DMS153 treated with DMSO at 0.1 percent for 48 hours (cell line): Measurements from ENCODE around the gene TNFRSF18.

Source experiments
- DNase-seq: peaks from one replicate; lab custom pipeline; 2025; ENCODE audit not compliant: unreplicated experiment; lab: John Stamatoyannopoulos, UW

Gene TNFRSF18

DNA sequence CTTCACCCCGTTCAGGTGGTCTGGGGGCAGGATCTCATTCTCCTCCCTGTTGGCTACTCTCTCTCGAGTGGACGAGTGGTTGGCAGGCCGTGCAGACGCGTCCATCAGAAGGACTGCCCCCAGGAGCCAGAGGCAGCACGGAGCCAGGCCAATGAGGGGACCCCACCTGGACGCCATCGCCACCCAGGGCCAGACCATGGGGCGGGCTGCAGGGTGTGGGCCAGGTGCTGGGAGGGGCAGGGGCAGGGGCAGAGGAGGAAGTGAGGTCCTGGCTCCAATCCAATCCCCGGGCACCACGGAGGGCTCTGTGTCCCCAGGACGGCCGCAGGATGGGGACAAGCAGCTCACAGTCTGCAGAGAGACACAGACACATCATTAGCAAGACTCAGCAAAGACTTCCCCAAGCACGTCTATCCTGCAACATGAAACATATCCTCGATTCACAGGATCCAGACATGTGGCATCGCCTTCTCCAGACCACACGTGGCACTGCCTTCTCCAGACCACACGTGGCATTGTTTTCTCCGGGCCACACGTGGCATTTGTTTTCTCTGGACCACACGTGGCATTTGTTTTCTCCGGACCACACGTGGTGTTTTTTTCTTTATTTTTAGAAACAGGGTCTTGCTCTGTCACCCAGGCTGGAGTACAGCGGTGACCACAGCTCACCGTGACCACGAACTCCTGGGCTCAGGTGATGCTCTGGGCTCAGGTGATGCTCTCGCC, 22.4 kb upstream of the TNFRSF18 start:
- no peak for DNase-seq

DNA sequence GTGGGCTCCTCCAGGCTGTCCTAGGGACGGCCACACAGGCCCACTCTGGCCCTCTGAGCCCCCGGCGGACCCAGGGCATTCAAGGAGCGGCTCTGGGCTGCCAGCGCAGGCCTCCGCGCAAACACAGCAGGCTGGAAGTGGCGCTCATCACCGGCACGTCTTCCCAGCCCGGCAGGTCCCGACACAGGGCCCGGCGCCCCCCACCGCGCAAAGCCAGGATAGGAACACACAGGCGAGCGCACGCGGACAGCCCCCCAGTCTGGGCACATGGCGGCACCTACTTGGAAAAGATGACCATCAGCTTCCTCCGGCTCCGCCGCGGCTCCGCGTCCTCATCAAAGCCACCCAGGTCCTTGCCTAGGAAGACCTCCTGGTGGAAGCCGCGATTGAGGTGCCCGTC, 21.8 kb upstream of the TNFRSF18 start:
- no peak for DNase-seq

DNA sequence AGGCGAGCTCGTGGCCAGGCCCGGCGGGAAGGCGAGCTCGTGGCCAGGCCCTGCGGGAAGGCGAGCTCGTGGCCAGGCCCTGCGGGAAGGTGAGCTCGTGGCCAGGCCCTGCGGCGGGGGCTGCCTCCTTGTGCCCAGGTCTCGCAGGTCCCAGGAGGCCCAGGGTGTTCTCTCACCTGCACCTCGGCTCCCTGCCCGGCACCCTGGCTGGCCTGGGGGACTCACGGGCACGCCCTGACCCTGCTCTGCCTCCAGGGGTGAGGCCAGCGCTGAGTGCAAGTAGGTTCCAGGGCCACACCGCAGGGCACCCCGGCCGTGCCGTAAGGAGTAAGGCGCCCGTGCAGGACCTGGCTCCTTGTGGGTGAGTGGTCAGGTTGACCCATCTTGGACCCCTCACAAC, 21.0 kb upstream of the TNFRSF18 start:
- no peak for DNase-seq

DNA sequence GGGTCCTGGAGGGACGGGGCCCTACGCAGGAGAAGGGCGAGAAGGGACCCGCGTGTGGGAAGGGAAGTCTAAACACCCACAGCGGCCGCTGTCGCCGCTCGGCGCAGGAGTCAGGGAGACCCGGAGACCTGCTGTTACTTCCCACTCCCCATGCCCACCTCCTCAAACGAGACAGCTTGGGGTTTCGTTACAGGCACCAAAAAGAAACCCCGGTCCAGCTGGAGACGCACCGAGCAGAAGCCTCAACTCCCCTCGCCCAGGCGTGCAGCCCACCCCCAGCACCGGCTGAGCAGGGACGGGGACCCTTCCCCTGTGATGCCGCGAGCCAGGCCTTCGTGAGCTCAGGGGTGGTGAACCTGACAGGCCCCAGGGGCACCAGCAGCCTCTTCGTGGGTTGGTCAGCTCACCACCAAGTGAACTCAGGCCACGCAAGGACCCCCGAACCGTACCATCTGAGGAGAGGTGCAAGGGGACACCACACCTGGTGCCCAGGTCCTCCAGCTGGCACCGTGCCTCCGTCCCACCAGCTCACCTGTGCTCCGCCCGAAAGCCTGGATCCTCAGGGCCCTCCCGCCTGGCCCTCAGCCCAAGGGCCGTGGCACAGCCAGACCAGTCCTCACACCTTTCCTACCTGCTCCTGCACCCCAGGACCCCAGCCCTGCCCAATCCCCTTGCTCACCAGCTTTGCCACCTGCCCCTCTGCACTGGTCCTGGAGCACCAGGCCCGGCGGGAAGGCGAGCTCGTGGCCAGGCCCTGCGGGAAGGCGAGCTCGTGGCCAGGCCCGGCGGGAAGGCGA, 20.4 kb upstream of the TNFRSF18 start:
- DNase-seq, result no peak

DNA sequence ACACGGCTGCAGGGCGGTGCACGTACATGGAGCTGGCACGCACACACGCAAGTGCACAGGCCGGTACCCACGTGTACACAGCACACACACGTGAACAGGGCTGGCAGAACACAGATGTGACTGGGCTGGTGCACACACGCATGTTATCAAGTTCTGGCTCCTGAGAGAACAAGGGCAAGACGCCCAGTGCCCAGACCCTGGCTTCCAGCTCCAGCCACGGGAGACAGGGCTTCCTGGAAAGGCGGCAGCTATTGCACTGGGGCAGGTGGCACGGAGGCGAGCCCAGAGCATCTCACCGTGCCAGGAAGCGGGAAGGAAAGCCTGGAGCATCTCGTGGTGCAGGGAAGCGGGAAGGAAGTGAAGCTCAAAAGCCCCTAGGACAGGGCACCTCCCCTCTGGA, 19.5 kb upstream of the TNFRSF18 start:
- DNase-seq, result no peak

DNA sequence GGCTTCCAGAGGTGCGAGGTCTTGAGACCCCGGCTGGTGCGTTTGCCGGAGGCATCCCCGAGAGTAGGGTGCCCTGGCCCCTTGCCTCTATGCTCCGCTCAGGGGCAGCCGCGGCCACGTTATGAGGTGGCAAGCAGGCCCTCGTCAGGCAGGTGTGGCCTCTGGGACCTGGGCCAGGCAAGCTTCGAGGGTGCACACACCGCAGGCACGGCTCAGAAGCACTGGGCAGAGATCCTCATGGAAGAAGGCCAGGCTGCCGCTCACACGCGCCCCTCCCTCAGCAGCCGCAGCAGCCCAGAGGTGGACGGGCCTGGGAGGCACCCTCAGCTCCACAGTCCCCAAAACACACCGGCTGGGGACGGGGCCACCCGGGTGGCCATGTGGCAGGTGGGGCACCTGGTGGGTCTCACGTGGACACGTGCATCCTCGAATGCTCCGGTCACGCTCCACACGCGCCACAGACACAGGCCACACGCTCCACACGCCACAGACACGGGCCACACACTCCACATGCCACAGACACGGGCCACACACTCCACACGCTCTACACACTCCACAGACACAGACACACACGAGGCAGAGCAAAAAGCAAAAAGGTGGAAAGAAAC, 18.9 kb upstream of the TNFRSF18 start:
- no peak for DNase-seq

DNA sequence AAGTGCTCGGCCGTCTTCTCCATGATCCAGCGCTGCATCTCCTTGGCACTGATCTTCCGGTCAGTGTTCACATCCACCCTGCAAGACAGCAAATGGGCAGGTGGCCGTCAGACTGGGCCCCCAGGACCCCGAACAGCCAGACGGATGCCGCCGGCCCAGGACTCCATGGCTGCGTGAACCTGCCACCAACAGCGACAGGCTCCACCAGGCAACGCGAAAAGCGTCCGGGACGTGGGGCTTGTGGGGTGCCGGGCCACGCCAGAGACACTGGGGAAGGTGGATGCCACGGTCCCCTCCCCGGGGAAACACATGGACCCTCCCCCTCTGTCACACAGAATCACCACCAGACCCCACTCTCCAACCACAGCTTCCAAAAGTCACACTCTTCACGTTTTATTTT, 17.5 kb upstream of the TNFRSF18 start:
- no peak for DNase-seq

DNA sequence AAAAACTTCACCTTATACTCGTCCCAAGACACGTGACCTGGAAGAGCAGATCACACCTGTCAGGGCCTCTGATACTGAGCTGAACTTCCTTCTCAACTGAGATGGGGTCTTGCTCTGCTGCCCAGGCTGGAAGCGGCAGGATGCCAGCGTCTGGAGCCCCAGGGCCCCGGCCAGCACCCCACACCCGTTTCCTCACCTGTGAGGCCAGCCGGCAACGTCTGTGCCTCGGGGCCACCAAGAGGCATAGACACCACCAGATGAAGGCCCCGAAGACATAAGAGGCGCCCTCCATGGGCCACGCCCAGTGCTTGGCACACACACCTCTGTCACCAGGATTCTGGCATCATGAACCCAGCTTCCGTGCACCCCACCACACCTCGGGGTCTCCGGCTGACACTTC, 16.9 kb upstream of the TNFRSF18 start:
- DNase-seq, result no peak

DNA sequence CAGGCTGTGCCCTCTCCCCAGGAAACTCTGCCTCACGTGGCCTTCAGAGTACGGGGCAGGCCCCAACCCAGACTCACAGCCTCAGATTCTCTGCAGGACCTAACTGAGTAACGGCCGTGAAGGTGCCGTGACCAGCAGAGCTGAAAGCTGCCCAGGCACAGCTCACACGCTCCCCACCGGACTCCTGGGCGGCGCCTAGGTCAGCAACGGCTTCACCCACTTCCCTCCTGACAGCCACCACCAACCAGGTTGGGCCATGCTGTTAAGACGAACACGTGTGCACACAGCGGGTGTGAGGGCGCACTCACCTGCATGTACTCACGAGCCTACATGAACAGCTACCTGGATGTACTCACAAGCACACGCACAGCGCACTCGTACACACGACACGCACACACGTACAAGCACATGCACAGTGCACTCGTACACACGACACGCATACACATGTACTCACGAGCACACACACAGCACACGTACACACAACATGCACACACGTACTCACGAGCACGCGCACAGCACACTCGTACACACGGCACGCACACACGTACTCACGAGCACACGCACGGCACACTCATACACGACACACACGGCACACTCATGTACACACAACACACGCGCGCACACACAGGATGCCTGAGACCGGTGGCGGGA, 16.3 kb upstream of the TNFRSF18 start:
- no peak for DNase-seq

DNA sequence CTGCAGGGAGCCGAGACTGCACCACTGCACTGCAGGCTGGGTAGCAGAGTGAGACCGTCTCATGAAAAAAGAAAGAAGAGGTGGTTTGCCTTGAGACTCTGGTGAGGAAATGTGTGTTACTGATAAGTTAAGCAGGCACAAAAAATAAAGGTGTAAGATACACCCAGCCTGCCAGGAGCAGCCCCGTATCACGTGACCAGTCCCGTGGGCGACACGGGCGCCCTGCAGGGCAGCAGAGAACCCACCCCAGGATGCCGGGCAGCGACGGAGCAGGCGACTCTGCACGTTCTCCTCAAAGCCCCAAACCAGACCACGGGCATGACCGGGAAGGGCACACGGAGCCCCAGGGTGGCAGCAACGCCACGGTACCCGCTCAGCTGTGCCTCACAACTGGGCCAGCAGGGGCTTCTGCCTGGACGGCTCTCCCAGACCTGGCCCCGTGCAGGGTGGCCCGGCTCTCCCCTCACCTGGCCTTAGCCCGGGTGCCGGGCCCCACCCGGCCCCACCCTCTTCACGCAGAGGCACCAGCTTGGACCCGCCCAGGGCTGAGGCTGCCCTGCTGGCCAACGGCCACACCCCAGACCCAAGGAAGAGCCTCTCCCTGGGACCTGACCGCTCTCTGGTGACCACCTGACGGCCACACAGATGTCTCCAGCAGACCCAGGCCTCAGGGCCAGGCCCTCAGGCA, 15.6 kb upstream of the TNFRSF18 start:
- DNase-seq, result no peak

DNA sequence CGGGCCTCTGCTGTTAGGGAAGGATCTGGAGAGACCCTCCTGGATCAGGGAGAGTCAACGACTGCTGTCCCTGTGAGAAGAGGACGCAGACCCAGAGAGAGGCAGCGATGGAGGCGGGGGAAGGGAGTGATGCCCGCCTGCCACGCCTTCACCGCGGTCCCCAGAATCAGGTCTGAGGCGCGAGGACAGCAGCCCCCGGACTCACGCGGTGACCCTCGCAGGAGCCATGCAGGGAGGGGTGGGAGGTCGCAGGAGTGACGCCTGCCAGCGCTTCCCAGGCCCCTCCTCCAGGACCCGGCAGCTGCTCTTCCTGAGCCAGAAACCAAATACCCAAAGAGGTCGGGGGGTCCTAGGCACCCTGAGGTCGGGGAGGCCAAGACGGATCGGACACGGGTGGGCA, 13.8 kb upstream of the TNFRSF18 start:
- DNase-seq, result no peak

DNA sequence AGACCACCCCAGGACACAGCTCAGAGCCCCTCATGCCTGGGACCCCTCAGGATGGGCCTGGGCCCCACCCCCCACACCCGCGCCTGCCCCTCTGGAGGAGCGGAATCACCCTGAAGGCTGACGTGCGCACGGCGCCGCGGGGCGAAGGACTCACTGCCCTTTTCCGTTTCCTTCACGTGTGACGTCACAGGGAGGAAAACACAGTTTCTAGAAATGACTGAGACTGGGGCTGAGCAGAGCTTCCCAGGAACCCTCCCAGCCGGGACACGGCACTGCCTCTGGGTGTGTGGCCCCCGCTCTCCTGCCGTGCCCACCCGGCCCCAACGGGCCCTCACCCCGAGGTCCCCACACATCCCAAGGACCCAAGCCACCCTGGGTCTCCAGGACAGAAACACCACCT, 12.9 kb upstream of the TNFRSF18 start:
- DNase-seq, result no peak

DNA sequence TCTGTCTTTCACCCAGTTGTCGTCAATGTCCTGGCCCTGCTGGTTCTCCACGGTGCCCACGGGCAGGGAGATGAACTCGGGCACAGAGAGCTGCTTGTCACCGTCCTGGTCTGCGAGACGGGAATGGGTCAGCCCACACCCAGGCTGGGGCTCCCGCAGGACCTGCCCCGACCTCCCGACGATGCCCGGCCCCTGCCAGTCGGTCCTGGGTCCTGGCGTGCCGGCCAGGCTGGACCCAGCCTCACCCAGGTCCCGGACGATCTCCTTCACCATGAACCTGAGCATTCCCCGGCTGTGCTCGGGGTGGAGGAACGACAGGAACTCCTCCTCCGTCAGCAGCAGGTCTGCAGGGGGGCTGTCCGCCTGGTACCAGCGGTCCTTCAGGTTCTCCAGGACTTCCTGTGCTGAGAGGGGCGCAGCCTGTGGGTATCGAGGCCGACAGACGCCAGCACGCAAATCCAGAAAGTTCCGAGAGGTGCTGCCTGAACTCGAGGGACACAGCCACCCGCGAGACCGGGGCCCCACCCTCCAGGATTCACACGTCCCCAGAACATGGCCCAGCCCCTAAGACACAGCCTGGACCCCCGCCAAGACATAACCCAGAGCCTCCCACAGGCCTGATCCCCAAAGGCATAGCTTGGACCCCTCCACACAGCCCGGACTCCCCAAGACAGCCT, 12.3 kb upstream of the TNFRSF18 start:
- no peak for DNase-seq

DNA sequence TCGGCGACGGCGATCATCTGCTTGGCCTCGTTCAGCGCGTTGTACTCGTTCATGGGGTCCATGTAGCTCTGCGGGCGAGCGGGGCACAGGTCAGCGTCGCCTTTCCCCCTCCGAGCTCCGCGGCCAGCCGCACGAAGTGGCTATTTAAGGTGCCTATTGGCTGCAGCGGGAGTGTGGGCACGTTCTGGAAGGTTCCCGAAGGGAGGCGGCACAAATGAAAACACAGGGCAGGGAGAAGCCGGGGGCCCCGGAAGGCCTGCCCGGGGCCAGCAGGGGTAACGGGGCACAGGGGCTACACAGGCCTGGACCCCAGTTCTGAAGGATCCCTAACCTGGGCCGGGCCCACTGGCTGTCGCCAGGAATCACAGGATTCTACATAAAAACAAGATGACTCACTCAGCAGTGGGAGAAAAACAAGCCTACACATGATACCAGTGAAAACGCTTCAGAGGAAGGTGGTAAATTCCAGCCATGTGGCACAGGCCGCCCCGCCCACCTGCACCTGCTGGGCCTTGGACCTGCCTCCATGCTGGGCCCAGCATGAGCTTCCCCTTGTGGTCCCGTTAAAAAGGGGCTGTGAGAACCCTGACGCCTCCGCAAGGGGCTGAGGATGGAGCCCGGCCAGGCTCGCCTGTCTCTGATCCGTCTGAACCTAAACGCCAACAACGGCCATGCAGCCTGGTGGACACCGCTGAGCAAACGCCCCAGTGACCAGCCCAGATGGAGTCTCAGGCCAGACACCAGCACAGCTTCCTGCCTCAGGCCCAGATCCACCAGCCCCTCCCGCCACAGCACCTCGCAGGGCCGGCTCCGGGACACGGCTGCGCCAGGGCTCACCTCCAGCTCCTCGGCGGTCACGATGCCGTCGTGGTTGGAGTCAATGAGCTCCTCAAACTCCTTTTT, 11.5 kb upstream of the TNFRSF18 start:
- no peak for DNase-seq

DNA sequence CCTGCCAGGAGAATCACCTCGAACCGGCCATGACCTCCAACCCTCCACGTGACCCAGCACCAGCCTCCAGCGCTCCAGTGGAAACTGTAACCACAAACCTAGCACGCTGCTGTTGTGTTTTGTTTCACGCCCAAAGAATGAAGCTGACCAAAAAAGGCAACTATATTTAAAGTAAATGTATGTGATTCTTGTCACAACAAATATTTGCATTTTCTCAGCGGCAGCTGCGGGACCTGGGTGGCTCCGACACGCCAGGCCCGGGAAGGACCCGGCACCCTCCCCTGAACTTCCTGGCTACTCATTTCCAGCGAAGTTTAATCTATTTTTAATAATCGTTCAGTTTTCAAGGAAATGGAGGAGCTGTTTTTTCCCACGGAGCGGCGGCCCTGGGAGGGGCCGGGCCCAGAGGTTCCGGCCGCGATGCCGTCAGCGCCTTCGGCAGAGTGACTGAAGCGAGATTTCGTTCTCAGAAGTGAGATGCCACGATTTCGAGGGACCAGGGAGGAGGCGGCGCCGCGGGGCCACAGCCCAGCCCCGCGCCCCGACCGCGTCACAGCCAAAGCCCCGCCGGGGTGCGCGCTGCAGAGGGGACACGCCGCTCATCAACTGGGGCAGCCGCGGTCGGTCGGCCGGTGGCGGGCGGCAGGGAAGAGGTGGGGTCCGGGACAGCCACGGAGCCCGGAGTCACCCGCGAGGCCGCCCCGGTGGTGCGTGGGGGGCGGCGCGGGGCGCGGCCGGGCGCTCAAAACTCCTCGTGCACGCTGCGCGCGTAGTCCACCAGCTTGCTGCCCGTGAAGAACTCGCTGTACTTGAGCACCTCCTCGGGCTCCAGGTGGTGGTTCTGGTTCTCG, 10.6 kb upstream of the TNFRSF18 start:
- no peak for DNase-seq

DNA sequence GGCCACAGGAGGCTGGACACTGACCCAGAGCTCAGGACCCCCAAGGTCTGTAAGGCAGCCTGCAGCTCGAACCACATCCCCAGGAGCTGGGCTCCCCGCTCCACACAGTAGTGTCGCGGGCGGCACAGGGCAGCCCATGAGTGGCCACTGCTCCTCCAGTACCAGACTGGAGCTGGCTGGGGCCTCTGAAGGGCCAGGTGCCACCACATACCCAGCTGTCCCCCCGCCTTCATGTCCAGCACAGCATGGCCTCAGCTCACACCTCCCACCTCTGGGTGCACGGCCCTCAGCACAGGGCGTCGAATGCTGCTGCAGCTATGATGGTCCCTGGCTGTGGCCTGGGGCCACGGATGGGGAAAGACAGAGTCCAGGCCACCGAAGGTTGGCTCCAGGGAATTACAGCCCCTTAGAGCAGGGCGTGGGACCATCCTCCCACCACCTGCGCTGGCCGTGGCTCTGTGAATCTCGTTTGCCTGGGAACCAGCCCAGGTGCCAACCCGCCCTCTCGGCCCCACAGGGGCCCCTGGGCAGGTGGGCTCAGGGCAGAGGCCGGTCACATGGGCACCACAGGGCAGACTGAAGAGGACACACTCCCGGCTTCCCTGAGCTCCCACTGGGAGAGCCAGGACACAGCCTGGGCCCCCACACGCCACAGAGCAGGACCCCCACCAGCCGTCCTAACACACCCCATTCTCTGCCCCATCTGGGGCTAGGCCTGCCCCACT, 9.7 kb upstream of the TNFRSF18 start:
- no peak for DNase-seq

DNA sequence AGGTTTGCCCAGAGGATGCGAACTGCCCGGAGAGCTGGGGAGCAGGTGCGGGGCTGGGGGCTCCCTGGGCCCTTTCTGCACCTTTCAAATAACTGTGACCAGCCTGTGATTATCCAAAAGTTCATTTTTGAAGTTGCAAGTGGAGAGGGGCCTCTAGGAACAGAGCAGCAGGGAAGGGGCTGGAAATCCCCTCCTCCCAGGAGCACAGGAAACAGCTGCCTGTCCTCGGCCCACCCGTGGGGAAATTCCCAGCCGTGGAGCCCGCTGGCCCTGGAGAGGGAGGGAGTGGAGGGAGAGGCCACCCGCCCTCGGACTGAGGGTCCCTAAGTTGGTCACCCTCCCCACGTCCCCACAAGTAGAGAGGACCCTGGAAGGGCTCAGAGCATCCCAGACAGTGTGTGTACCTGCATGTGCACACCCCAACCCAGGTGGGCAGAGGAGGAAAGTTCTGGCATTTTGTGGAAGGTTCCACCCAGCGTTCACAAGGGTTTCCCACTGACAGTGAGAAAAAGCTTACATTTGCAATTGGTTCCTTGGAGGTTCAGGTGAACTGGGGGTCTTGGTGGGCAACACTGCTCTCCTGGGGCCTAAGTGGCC, 8.8 kb upstream of the TNFRSF18 start:
- no peak for DNase-seq
